Calu3 (cell line): ENCODE data around the gene PSG6. TPM values are rescaled to one million over a fixed set of nuclear protein-coding genes. Genes with fewer than 3 reads are reported as not detected.

Experiments used
- total RNA-seq: library from RNA; stranded (reverse); gene quantifications from 2 replicates; pipeline ENCODE4 v1.2.3, GENCODE V29; 2022

Gene PSG6
- total RNA-seq, 1 experiment from 2014 or later = not detected

Other genes starting within 250 kb of the PSG6 start
- 0.20 TPM in 1 of 2 replicates, not detected in the other for gene PSG3, start 177.4 kb downstream of the PSG6 start, total RNA-seq
- gene PSG8, start 152.2 kb downstream of the PSG6 start, total RNA-seq = not detected in 2 replicates
- gene PSG1, start 38.2 kb downstream of the PSG6 start, total RNA-seq = not detected in 2 replicates
- not detected in 2 replicates for gene PSG7, start 19.3 kb upstream of the PSG6 start, total RNA-seq
- gene PSG11, start 108.6 kb upstream of the PSG6 start, total RNA-seq = not detected in 2 replicates
- not detected in 2 replicates for gene PSG2, start 164.8 kb upstream of the PSG6 start, total RNA-seq